GM21447 (cell line): ENCODE results near the gene PITPNM3.

Experiments used
- ATAC-seq: cut with Tn5 transposase; IDR thresholded peaks from one replicate; pipeline ENCODE4 v1.9.1; 2021; ENCODE audit not compliant: unreplicated experiment

The PITPNM3 gene

DNA sequence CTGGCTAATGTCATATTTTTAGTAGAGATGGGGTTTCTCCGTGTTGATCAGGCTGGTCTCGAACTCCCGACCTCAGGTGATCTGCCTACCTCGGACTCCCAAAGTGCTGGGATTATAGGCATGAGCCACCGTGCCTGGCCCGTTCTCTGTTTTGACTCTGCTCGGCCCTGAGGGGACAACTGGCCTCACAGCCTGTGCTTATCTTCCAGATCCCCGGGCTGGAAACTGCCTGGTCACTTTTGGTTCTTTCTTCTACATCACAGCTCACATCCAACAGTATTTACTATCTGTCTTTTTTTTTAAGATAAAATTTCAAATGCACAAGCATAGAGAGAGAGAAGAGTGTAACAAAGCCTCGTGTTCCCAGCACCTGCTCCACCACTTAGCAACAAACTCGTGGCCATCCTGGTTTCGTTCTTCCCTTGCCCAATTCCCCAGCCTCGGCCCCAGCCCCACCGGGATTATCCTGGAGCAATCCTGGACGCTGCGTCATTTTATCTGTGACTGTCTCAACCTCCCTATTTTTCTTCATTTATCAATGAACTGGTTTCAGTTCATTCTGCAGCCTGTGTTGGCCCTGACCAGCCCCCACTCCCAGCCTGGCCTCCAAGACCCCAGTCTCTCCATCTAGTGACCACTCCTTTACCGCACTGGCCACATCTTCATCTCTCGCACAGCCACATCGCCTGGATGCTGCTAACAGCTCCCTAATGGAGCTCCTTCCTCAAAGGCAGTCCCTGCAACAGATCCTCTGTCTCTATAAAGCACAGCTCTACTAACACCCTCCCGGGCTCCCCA is 91.0 kb downstream of the PITPNM3 start:
- ATAC-seq: no peak

GRCh38 chr17:6464446-6465041 is 91.8 kb downstream of the PITPNM3 start:
- ATAC-seq: no peak

DNA sequence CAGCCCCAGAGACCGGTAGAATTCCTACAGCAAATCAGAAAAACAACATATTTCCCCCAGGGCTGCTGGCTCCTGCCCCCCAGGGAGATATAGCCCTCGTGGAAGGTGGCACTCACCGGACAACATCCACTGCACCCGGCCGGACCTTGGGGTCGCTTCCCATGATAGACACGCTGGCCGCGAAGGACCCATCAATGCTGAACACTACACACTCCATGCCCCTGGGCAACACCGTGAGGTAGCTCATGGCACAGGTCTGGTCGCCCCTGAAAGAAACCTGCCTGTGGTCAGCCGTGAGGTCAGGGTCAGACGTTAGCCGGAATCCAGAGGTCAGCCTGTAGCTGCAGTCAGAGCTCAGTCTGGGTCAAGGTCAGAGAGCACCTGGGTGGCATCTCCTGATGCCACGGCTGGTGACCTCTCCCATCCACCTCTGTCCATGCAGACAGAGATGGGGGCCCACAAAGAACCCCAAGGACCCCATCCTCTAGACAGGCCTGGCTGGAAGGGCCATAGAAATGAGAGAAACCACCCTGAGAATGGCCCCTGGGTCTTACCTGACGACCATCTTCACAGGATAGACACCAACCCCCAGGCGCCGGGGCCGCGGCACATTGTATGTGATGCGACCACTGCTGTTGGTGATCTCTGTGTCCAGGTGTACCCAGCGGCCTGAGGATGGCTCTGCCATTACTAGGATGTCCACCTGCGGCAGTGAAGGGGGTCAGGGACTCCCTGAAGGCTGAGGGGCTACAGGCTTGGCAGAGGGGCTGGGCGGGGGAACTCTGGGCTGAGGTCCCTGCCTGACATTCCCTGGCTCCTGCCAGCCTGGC is 92.5 kb downstream of the PITPNM3 start:
- ATAC-seq: no peak

GRCh38 chr17:6462692-6463091 is 93.7 kb downstream of the PITPNM3 start:
- no peak for ATAC-seq

- no peak for ATAC-seq
These were observed 94.4 kb downstream of the PITPNM3 start for GRCh38 chr17:6461792-6462524.

DNA sequence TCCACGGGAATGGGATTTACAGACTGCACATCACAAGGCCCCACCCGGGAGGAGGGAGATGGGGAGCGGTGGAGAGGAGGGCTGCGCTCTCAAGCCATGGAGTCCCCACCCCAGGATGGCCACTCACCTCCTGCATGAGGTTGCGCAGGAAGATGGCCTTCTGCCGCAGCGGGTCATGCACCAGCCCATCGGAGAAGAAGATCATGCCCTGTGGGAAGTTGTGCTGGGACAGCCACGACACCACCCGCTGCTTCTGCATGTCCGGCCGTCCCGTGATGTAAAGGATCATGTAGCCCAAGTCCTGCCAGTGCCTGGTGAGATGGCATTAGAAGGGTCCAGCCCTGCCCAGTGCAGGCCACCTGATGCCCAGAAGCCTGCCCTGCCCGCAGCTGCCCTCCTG is 95.1 kb downstream of the PITPNM3 start:
- no peak for ATAC-seq

GRCh38 chr17:6460531-6461161 is 95.7 kb downstream of the PITPNM3 start:
- ATAC-seq: no peak

- ATAC-seq: no peak
These were observed 97.8 kb downstream of the PITPNM3 start for GRCh38 chr17:6458460-6458950.

DNA sequence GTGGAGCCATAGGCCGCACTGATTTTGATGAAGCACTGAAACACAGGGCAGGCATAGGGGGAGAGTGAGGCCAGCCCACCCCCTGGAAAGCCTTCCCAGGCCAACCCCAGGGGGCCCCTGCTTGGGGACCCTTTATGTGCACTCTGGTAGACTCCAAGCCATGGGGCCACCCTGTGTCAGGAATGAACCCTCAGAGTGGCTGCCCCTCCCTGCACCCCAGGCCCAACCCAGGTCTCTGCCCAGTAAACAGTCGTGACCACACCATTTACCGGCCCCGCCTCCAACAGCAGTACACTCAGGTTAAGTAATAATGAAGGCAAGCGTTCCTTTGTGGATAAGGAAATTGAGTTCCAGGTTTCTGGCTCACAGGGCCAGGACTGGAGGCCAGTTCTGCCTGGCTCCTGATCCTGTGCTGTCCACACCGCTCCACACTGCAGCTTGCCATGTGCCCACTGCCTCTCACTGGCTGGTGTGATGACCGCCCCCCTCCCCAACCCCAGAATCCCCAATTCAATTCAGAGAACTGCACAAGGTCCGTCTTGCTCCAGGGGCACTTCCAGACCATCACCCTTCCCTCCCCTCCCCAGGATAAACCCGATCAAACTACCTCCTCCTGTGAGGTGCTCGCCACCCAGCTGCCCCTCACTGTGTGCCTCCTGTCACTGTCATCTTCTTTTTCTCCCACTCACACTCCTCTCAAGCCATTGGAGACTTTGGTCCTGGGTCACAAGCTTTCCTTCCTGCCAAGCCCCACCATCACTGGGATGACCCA is 98.5 kb downstream of the PITPNM3 start:
- no peak for ATAC-seq

GRCh38 chr17:6456914-6457687 is 99.3 kb downstream of the PITPNM3 start:
- no peak for ATAC-seq

DNA sequence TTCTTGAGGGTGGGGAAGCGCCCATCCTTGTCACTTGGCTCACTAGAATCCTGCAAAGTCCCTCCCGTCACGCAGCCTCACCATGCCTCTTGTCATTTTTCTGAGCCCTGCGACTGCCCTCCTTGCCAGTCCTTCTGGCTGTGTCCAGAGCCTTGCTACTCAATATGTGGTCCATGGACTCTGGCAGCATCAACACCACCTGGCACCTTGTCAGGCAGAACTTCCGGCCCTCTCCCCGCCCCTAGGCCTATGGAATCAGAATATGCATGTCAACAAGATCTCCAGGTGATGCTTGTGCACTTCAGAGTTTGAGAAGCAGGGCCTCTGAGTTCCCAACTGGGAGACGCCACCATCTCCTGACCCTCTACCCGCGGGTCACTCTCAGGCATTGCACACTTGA is 100.0 kb downstream of the PITPNM3 start:
- ATAC-seq: no peak

DNA sequence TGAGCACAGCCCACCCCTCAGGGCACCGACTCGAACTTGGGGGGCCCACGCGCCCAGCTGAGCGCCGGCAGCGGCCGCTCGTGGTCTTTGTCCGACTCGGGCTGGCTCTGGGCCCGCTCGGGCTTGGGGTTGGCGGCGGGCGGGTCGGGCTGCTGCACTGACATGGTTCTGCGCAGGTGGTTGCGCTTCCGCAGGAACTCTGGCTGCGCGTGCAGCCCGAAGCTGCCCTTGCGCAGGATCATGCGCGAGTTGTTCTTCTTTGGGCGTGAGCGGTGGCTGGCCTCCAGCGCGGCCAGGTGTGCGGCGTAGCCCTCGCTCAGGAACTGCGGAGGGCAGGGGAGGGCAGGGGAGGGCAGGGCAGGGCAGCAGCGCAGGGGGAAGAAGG is 101.0 kb downstream of the PITPNM3 start:
- ATAC-seq: no peak

DNA sequence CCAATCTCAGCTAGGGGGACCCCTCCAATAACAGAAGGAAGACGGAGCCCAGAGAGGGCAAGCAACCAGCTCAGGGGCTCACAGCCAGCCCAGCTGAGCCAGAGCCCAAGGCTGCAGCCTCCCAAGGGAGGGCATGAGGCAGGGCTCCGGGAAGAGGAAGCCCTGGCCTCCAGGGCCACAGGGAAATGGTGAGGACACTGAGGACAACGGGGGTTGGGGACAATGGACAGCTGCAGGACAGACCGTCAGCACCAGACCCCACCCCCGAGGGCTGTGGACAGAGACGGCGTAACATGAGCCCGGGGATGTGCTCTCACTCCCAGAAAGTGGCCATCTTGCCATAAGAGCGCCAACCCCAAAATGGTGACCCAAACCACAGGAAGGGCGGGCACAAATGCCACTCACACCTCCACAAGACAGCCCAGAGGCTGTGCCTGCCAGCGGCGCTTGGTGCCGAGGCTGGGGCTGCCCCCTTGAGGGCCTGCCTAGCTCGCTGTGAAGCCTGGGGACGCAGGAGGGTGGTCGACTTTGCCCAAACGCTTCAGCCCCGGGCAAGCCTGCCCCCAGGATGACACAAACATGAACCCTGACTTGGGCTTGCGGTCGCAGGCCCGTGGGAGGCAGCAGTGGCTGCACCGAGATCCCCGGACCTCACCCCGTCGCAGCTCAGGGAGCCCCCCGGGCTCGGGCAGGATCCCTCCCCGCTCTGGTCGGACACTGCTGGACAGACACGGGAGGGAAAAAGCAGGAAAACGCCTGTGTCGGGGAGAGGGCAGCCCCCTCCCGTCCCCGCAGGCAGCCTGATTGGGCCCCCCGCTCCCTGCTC is 101.6 kb downstream of the PITPNM3 start:
- no peak for ATAC-seq

- no peak for ATAC-seq
These were observed 102.9 kb downstream of the PITPNM3 start for GRCh38 chr17:6453279-6454024.

DNA sequence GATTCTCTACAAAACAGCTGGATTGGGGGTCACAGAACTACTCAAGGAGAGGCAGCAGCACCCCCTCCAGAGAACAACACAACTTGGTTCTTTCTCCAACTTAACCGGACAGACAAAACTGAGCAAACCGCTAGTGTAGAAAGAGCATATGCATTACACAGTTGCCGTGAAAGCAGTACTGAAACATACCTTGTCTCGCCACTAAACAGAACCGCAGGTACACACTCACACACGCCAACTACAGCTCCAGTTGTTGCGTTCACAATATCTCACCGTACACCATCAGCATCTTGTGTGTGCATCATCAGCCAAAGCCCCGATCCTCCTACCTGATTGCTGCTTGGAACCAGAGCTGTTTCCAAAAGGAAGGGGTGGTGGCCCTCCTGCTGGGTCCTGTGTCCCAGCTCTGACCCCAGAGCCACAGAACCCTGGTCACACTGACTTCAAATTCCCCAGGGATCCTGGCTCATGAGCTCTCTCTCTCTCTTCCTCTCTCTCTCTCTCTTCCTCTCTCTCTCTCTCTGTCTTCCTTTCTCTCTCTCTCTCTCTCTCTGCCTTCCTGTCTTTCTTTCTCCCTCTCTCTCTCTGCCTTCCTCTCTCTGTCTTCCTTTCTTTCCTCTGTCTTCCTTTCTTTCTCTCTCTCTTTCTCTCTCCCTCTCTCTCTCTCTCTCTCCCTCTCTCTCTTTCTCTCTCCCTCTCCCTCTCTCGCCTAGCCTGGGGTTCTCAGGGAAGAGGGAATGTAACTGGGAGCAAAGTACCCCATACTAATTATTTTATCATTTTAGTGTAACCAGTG is 103.7 kb downstream of the PITPNM3 start:
- no peak for ATAC-seq

DNA sequence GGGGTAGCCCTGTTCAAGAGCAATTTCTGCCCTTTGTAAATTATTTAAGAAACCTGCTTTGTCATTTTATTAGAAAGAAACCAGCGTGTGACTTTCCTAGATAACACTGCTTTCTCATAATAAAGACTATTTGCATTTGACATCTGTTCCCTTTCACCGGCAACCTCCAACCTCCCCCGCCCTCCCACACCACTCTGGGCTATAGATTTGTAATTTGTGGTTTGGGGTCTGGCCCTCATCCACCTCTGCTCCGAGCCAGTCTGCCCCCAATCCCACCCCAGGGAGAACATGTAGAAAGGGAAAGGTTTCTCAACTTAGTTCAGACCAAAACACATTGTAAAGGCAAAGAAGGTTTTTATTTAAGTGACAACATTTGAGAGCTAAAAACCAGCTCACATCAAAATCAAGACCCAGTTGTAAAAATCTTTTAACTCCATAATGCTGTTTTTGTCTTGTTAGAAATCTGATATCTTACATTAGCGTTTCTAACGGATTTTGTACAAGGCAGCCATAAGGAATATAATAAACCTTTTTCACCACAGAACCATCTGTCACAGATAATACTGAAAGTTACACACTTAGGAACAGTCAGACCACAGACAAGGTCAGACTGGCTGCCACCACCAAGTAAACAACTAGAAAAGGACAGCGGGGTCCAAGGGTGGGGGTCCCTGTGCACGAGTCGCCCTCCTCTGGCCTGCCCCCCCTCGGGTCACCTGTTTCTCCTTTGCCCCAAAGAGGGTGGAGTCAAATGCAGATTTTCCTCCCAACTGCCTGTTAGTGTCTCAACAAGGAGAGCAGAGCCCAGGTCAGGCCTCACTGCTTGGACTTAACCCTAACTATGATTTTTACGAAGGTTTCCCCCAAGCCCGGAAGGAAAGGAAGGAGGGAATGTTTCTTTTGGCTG is 105.2 kb downstream of the PITPNM3 start:
- ATAC-seq: no peak
